Measurements from ENCODE around the gene SLC38A8.

The SLC38A8 gene

GRCh38 chr16:84050316-84050715 lies 7.7 kb upstream of the SLC38A8 start:
- no peak overlapping the region for H3K27ac ChIP-seq

DNA sequence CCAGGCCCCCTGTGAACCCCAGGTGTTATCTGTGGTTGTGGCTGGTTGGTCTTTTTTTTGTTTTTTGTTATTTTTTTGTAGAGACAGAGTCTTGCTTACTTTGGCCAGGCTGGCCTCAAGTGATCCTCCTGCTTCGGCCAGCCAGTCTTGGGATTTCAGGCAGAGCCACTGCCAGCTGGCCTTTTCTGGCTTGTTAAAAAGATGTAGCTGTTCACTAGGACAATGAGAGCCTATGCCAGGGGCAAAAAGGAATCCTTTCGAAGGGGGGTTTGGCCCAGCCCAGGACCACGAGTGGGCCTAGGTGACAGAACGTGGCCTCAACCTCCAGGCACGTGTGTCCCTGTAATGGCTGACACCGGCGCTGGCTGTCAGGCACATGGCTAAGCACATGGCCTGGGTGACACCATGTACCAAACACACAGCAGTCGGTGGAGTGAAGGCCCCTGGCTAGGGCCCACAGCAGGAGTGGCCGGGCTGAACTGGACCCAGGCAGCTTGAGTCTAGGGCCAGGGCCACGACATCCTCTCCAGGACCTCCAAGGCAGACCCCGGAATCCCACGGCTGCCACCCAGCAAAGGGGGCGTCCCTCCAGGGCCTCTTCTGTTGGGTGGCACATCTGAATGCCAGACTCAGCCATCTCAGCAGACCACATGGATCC lies 6.9 kb upstream of the SLC38A8 start:
- Histone ChIP-seq H3K9me3 (ENCODE audit: low read depth, low read length) (no peaks in the 10 kb centered on the region), H3K4me3 (no peak overlapping the region), H3K36me3 (ENCODE audit: insufficient read depth, low read length) (no peaks in the 10 kb centered on the region; the same call in 1 of the 2 replicates), H3K27ac (no peak overlapping the region), H3K9ac (ENCODE audit: insufficient read length) (no peak overlapping the region)
- no peak for TF ChIP-seq FOXP2 (optimal IDR thresholded peaks at IDR 0.05; ENCODE audit: control extremely low read depth, extremely low read length, insufficient read depth)
- no peak for TF ChIP-seq EZH2 (IDR thresholded peaks at IDR 0.05)
- TF ChIP-seq POLR2AphosphoS5 (IDR thresholded peaks at IDR 0.05; ENCODE audit: borderline replicate concordance, low read depth, low read length) = no peak
- DNase-seq (ENCODE audit: low read depth, low spot score) = no peak

More at GRCh38 chr16:84050316-84050715, 7.7 kb upstream of the SLC38A8 start:
- DNase-seq (ENCODE audit: low read depth, low spot score) = no peak
- Histone ChIP-seq H3K4me3 (no peak overlapping the region), H3K36me3 (ENCODE audit: insufficient read depth, low read length) (no peaks in the 10 kb centered on the region; the same call in 1 of the 2 replicates), H3K9ac (ENCODE audit: insufficient read length) (no peak overlapping the region), H3K9me3 (ENCODE audit: low read depth, low read length) (no peaks in the 10 kb centered on the region)
- TF ChIP-seq FOXP2 (optimal IDR thresholded peaks at IDR 0.05; ENCODE audit: control extremely low read depth, extremely low read length, insufficient read depth) = no peak
- TF ChIP-seq POLR2AphosphoS5 (IDR thresholded peaks at IDR 0.05; ENCODE audit: borderline replicate concordance, low read depth, low read length) = no peak
- TF ChIP-seq EZH2 (IDR thresholded peaks at IDR 0.05) = no peak

- H3K9ac ChIP-seq (ENCODE audit: insufficient read length) = no peak overlapping the region
- DNase-seq (ENCODE audit: low read depth, low spot score) = no peak
- no peaks in the 10 kb centered on the region for H3K9me3 ChIP-seq (ENCODE audit: low read depth, low read length)
- H3K4me3 ChIP-seq = no peak overlapping the region
- H3K27ac ChIP-seq = no peak overlapping the region
- TF ChIP-seq POLR2AphosphoS5 (IDR thresholded peaks at IDR 0.05; ENCODE audit: borderline replicate concordance, low read depth, low read length) = no peak
- H3K36me3 ChIP-seq (ENCODE audit: insufficient read depth, low read length) = no peaks in the 10 kb centered on the region
These were observed 6.3 kb upstream of the SLC38A8 start for GRCh38 chr16:84048871-84049270.

GRCh38 chr16:84048270-84048669 lies 5.7 kb upstream of the SLC38A8 start:
- H3K27ac ChIP-seq = no peak overlapping the region
- no peaks in the 10 kb centered on the region for H3K36me3 ChIP-seq (ENCODE audit: insufficient read depth, low read length)
- no peaks in the 10 kb centered on the region for H3K9me3 ChIP-seq (ENCODE audit: low read depth, low read length)
- no peak overlapping the region for H3K9ac ChIP-seq (ENCODE audit: insufficient read length)
- no peak overlapping the region for H3K4me3 ChIP-seq
- TF ChIP-seq EZH2 (IDR thresholded peaks at IDR 0.05) (no peak), FOXP2 (optimal IDR thresholded peaks at IDR 0.05; ENCODE audit: control extremely low read depth, extremely low read length, insufficient read depth) (no peak), POLR2AphosphoS5 (IDR thresholded peaks at IDR 0.05; ENCODE audit: borderline replicate concordance, low read depth, low read length) (no peak)
- DNase-seq (ENCODE audit: low read depth, low spot score) = no peak

GRCh38 chr16:84047626-84048025 lies 5.0 kb upstream of the SLC38A8 start:
- TF ChIP-seq EZH2 (IDR thresholded peaks at IDR 0.05) = no peak
- no peak for TF ChIP-seq POLR2AphosphoS5 (IDR thresholded peaks at IDR 0.05; ENCODE audit: borderline replicate concordance, low read depth, low read length)
- TF ChIP-seq FOXP2 (optimal IDR thresholded peaks at IDR 0.05; ENCODE audit: control extremely low read depth, extremely low read length, insufficient read depth) = no peak
- no peak overlapping the region for H3K4me3 ChIP-seq
- H3K27ac ChIP-seq = no peak overlapping the region
- DNase-seq (ENCODE audit: low read depth, low spot score) = no peak
- no peaks in the 10 kb centered on the region for H3K9me3 ChIP-seq (ENCODE audit: low read depth, low read length)
- H3K36me3 ChIP-seq (ENCODE audit: insufficient read depth, low read length) = no peaks in the 10 kb centered on the region
- H3K9ac ChIP-seq (ENCODE audit: insufficient read length) = no peak overlapping the region

DNA sequence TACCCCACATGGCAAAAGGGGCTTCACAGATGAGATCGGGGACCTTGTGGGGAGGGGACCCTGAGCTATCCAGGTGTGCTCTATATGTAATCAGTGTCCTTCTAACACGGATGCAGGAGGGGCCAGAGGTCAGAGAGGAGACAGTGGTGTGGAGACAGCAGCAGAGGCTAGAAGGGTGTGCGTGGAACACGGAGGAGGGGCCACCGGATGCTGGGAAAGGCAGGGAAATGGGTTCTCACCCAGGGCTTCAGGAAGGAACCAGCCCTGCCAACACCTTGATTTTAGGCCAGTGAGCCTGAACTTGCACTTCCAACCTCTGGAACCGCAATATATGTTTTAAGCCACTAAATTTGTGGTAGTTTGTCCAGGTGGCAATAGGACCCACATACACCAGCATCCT lies 4.6 kb upstream of the SLC38A8 start:
- H3K9me3 ChIP-seq (ENCODE audit: low read depth, low read length) = no peaks in the 10 kb centered on the region
- no peak overlapping the region for H3K9ac ChIP-seq (ENCODE audit: insufficient read length)
- TF ChIP-seq FOXP2 (optimal IDR thresholded peaks at IDR 0.05; ENCODE audit: control extremely low read depth, extremely low read length, insufficient read depth) (no peak), EZH2 (IDR thresholded peaks at IDR 0.05) (no peak), POLR2AphosphoS5 (IDR thresholded peaks at IDR 0.05; ENCODE audit: borderline replicate concordance, low read depth, low read length) (no peak)
- H3K4me3 ChIP-seq = no peak overlapping the region
- DNase-seq (ENCODE audit: low read depth, low spot score) = no peak
- H3K27ac ChIP-seq = no peak overlapping the region
- no peaks in the 10 kb centered on the region for H3K36me3 ChIP-seq (ENCODE audit: insufficient read depth, low read length)

- no peaks in the 10 kb centered on the region for H3K36me3 ChIP-seq (ENCODE audit: insufficient read depth, low read length)
- no peak overlapping the region for H3K9ac ChIP-seq (ENCODE audit: insufficient read length)
- TF ChIP-seq EZH2 (IDR thresholded peaks at IDR 0.05) = no peak
- TF ChIP-seq FOXP2 (optimal IDR thresholded peaks at IDR 0.05; ENCODE audit: control extremely low read depth, extremely low read length, insufficient read depth) = no peak
- TF ChIP-seq POLR2AphosphoS5 (IDR thresholded peaks at IDR 0.05; ENCODE audit: borderline replicate concordance, low read depth, low read length) = no peak
- H3K4me3 ChIP-seq = no peak overlapping the region
- no peaks in the 10 kb centered on the region for H3K9me3 ChIP-seq (ENCODE audit: low read depth, low read length)
- no peak overlapping the region for H3K27ac ChIP-seq
- no peak for DNase-seq (ENCODE audit: low read depth, low spot score)
These were observed 3.3 kb upstream of the SLC38A8 start for GRCh38 chr16:84045818-84046470.

- TF ChIP-seq FOXP2 (optimal IDR thresholded peaks at IDR 0.05; ENCODE audit: control extremely low read depth, extremely low read length, insufficient read depth) = no peak
- TF ChIP-seq POLR2AphosphoS5 (IDR thresholded peaks at IDR 0.05; ENCODE audit: borderline replicate concordance, low read depth, low read length) = no peak
- no peak for TF ChIP-seq EZH2 (IDR thresholded peaks at IDR 0.05)
- no peak overlapping the region for H3K27ac ChIP-seq
- H3K36me3 ChIP-seq (ENCODE audit: insufficient read depth, low read length) = no peaks in the 10 kb centered on the region
- DNase-seq (ENCODE audit: low read depth, low spot score) = no peak
- H3K9me3 ChIP-seq (ENCODE audit: low read depth, low read length) = no peaks in the 10 kb centered on the region
- no peak overlapping the region for H3K9ac ChIP-seq (ENCODE audit: insufficient read length)
- no peak overlapping the region for H3K4me3 ChIP-seq
These were observed 2.6 kb upstream of the SLC38A8 start for GRCh38 chr16:84045001-84045817.
